Left lobe of liver (tissue), 2 donors: Measurements from ENCODE around the gene CNTN4. TPM values are rescaled to one million over a fixed set of nuclear protein-coding genes. Genes with fewer than 3 reads are reported as not detected.

ENCODE experiments used
- ATAC-seq: fragments of 200-7000 bp; cut with Tn5 transposase; one replicate; pipeline ENCODE4 v1.9.1; 2020; ENCODE audit warnings: mild to moderate bottlenecking, moderate library complexity
- DNase-seq: peaks from one replicate; pipeline ENCODE4 v3.0.0-alpha.2; 2020; ENCODE audit warnings: low spot score
- total RNA-seq: library from RNA; stranded (reverse); gene quantifications from one replicate; pipeline ENCODE4 v1.2.1, GENCODE V29; 2021
- donor health status: DM: no; HTN: no; CAD: no; lungs with moderate emphysema.
- donor health status: DM: no; HTN: yes; CAD: no.

Gene CNTN4
- total RNA-seq, 1 donor from 2014 or later, result 3.3 TPM

DNA sequence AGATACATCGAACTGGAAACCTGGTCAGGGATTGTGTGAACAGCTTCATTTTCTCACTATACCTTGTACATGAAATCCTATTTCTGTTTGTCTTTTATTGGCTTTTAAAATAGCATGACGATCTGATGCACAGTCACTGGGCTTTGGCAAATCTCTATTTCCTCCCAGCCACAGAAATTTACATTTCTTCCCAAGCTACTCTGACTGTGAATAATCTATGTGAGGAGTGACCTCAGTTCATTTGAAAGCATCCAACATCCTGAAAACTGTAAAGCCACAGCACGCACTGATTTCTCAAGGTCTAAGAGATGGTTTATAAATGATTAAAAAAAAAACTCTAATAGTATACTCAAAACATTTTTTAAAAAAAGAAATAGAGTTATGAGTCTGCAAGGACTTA, 561.2 kb downstream of the CNTN4 start:
- DNase-seq (no peak), ATAC-seq (no peak)

DNA sequence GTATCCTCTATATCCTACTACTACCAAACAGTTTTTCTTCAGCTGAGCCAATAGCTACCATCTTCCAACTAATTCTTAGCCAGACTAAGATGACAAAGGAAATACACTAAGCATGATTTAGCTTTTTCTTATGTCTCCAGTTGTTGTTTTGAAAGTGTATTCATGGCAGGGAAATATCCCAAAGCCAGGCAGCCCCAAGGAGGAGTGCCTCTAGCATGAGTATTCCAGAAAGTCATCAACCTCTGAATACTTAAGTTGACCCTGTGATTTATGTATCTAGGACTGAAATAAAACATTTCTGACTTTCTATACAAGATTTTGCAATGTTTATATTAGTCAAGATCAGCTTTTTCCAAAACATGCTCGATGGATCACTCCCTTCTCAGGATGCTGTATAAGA, 562.4 kb downstream of the CNTN4 start:
- ATAC-seq (no peak), DNase-seq (no peak)

DNA sequence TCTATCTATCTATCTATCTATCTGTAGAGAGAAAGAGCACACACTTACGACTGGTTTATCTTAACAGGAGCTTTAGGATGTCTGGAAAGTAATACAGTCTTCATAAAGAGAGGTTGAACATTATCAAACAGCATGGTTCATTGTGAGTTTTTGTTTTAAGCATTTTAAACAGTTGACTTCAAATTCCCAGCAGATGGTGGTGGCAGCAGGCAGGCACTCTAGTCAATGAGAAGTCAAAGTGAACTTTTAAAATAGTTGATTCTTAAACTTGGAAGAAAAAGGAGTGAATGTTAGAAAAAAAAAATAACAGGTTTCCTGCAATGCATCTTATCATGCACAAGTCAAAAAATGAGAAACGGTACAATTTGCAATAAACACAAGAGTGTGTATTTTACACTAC, 578.8 kb downstream of the CNTN4 start:
- DNase-seq, result no peak

DNA sequence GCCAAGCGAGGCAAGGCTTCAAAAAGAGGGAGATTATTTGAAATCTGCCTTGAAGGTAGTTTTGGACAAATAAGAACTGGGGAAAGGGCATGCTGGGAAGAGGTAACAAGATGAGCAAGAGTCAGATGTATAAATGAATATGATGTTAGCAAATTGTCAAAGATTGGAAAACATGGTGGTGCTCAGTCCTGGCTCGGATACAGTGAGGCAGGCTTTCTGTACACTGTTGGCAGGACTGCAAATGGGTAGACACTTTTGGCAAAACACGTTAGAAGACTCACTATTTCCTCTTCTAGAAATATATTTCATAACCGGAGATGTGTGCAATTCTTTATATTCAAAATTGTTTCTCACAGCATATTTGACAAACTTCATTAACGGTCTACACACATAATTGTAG, 581.6 kb downstream of the CNTN4 start:
- DNase-seq, result no peak
- no peak for ATAC-seq

More for the DNA sequence above, 578.8 kb downstream of the CNTN4 start:
- ATAC-seq, result no peak

DNA sequence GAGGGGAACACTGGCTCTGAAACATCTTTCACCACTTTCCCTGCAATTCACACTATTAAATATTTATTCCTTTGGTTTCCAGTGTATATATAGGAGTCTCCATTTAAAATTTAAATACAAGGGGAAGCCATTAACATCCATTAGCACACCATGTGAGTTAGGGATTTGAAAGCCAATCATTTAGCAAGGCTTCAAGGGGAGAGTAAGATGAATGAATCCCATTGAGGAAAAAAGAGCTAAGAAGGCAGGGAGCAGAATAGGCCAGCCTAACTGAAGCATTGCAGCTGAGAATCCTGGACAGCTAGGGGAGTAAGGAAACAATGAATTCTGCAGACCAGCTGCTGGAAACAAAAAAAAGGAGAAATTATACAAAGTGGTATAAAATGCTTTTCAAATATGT, 585.4 kb downstream of the CNTN4 start:
- ATAC-seq (no peak), DNase-seq (no peak)

DNA sequence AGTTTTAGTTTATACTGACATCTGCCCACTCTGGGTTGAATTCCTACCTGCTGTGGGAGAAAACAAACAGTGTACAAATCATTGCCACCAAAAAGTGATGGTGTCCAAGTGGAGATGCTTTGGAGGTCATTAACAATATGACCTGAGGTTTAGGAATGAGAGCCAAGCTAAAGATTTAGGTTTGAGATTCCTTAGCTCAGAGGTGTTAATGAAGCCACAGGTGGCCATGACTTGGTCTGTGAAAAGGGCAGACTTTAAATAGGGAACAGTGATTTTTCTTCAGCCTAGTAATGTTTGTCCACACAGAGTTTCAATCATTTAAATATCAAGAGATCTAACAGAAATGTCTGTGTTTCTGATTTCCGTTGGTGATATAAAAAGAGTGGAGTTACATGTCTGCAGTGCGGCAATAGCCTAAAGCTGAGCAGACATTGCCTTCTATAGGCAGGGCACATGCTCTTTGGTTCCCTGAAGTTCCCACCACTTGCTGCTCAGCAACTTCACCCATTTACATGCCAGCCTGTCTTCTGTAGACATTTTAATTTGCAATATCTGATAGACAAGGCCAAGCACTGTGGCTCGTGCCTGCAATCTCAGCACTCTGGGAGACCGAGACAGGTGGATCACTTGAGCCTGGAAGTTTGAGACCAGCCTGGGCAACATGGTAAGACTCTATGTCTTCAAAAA, 588.3 kb downstream of the CNTN4 start:
- ATAC-seq, result no peak

DNA sequence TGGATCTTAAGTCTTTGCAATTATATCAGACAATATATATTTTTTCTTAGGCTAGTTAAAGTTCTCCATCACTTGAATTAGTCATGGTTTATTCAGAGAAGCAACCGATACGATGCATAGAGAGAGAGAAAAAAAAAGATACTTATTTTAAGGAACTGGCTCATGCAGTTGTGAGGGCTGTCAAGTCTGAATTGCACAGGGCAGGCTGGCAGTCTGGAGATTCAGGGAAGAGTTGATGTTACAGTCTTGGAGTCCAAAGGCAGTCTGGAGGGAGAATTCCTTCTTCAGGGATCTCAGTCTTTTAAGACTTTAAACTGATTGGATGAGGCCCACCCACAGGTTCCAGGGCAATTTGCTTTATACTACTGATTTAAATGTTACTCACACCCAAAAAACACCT, 598.9 kb downstream of the CNTN4 start:
- DNase-seq, result no peak
- ATAC-seq, result no peak

More for the DNA sequence above, 588.3 kb downstream of the CNTN4 start:
- DNase-seq, result no peak

DNA sequence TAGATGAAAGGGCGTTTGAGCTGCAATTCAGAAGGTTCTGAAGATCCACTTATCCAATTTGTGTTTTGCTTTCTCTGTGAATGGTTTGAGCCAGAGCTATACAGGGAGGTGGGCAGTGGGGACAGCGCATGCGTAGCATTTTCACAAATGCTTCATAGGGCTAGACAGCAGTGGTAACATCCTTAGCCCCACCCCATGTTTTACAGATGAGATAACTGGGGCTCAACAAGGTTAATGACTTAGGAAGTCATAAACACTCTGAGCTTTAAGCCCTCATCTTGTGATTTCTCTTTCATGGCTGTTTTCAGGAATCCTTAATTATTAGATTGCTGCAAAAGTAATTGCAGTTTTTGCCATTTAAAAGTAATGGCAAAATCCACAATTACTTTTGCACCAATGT, 602.8 kb downstream of the CNTN4 start:
- DNase-seq, result no peak

DNA sequence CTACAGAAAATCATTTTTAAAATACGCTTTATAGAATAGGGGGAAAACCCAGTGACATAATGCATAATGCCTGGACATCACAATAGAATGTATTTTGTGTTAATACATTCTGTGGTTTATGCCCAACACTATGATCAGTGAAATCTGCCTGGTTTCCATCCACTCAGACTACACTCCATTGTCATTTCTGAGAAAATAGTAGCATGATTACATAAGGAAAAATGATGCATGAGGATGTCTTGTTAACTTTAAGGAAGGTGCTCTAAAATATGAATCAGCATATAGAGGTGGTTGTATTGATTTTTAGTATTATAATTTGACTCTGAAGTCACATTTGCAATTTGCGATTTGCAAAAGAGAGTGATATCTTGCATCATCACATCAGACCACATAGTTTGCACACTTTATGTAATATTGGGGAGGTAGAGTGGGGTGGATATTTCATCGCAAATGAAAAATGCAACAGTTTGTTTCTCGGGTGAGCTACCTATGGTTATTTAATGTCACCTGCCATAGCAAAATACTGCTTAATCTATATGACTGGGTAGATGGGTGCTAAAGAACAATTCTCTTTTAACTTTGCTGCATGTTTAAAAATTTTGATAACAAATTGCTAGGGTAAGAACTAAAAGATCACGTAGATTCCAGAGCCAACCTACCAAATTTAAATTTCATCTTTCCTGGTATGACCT, 607.6 kb downstream of the CNTN4 start:
- no peak for ATAC-seq
- no peak for DNase-seq

More for the DNA sequence above, 602.8 kb downstream of the CNTN4 start:
- ATAC-seq, result no peak

DNA sequence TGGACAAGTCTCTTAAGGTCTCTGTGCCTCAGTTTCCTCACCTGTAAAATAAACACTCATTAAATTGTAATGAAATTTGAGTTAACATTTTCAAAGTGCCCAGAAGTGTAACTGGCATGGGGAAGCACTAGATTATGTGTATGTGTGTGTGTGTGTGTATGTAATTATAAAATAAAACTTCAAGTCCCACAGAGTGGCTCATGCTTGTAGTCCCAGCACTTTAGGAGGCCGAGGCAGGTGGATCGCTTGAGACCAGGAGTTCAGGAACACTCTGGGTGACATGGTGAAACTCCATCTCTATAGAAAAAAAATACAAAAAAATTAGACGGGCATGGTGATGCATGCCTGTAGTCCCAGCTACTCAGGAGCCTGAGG, 608.2 kb downstream of the CNTN4 start:
- no peak for DNase-seq
- ATAC-seq, result no peak

DNA sequence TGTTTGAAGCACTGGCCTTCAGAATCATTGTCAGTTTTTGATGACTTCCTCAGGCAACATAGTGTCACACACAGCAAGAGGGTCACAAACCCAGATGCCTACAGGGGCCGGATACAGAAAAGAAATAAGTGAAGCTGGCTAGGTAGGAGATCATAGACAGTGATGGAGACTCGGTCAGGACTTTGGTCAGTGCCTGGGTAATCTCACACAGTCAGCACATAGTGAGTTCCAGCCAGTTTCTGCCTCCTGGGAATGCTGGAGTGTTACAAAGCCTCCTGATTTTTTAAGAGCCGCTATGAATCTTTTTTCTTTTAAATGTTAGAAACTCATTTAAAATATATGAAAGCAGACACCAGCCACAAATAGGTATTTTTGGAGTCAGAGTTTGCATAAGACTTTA, 612.4 kb downstream of the CNTN4 start:
- DNase-seq (no peak), ATAC-seq (no peak)

DNA sequence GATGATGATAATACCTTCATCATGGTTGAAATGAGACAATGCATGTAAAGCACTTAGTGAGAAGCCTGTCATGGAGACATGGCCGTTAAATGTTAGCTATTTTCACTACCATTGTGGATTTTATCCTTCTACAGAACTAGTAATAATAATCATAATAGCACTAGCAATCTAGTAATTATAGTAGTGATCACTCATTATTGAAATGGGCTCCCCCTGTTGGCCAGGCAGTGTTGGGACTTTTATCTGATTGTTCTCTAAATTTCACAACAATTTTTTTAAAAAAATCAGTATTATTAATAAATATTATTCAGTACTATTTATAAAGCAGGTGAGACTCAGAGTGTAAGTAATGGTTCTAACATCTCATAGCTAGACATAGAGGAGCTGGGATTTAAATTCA, 615.3 kb downstream of the CNTN4 start:
- DNase-seq (no peak), ATAC-seq (no peak)

DNA sequence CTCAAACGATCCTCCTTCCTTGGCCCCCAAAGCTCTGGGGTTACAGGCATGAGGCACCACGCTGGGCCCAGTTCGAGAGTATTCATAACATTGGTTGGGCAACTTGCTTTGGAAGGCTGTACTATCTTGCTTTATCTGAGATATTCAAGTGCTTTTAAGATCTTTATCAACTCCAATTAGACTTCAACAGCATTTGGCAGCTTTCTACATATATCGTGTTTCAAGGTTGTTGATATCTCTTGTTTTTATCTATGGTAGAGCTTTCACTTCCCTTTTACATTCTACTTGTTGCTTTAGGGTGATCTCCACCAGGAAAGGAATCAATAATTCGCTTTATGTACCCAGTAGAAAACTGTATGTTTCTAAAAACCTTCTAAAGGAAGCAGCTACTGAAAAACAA, 616.2 kb downstream of the CNTN4 start:
- ATAC-seq (no peak), DNase-seq (no peak)

DNA sequence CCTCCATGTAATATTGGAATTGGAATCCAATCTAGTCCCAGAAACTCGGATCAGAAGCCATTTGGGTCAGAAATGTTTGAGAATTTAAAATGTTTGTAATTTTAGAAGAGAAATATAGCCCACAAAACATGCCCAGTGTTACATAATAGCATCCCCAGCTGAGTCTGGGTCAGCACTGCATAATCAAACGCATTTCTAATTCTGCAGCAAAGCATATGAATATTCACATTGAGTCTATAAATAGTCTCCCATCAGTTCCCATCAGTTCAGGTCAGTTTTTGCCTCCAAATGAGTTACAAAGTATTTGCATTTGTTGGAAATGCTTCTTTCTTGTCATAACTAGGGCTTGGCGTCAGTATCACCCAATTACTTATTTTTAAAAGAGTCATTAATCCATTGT, 628.4 kb downstream of the CNTN4 start:
- DNase-seq (no peak), ATAC-seq (no peak)

DNA sequence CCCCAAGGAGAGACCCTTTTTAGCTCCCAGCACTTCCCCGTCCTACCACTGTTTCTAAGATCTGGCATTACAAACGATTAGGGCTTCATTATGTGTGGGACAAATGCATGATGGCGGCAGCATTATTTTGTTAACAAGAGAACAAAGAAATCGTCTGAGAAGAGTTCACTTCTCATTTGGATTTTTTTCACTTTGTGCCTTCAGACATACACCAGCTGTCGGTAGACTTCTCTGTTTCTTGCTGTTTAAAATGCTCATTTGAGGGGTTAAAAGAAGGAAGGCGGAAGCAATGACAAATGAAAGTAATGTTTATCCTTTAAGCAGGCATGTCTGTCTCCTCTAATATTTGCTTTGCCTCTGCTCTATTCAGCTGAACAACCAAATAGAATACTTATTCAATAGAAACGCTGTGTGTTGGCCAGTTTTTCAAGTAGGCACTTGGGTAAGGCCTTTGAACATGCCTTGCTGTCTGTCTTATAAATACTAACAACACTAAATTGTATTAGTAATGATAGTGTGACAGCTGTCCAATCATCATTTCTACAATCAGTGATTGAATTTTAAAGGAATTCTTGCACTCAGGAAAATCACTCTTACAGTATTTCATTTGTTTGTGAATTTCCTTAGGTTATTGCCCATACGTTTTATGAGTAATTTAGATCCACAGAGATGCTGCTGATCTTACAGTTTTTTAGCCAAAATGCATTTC, 629.1 kb downstream of the CNTN4 start:
- DNase-seq, result no peak
- no peak for ATAC-seq

DNA sequence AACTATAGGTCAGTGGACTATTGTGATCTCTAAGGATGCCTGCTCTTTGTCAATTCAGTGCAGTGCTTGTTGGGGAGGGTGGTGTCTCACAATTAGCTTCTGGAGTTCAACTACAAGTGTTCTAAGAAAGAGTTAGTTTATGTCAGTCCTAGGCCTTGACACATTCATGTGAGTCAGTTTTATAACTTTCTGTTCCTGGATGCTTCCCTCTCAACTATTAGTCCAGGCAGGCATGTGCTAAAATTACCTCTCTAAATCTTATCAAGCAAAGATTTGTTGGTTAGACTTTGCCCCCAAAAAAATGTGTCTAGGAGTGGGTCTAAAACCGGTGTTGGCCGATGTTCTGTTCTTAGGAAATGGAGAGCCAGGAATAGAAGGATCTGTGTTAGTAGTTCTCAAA, 633.2 kb downstream of the CNTN4 start:
- ATAC-seq, result no peak
- DNase-seq, result no peak

DNA sequence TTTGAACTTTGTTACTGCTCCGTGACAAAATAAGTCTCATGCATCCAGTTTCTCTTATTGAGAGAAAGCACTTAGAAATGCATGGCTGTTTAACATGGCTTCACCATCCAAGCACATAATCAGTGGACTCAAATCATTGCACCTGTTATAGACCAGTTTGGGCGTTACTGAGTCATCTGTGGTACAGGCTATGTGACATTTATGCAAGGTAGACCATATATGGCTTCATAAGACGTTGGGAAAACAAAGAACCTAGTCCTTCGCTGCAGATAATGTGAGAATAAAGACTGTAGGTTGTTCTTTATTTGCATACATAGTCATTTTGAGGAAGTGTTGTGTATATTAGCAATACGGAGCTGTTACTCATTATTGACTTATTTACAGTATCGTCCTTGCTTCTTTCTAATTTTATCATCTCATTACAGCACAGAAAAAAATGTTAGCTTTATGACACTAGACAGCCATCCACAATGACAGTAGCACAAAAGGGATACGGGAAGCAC, 636.8 kb downstream of the CNTN4 start:
- DNase-seq (no peak), ATAC-seq (no peak)

DNA sequence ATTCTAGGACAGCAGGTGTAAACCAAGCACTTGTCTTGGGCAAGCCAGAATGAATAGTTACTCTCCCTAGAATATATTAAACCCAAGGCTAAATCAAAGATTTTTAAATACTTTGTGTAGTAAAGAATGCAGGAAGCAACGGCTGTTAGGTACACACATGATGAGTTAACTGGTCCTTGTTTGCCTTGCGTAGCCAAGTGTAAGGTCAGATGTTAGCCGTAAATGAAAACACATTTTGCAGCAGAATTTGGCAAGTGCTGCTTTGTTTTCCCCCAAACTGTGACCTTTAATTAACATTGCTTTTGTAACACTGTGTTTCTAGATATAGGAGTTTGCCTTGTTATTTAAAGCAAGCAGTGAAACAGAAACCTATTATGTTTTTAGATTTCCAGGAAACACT, 642.9 kb downstream of the CNTN4 start:
- ATAC-seq (no peak), DNase-seq (no peak)

DNA sequence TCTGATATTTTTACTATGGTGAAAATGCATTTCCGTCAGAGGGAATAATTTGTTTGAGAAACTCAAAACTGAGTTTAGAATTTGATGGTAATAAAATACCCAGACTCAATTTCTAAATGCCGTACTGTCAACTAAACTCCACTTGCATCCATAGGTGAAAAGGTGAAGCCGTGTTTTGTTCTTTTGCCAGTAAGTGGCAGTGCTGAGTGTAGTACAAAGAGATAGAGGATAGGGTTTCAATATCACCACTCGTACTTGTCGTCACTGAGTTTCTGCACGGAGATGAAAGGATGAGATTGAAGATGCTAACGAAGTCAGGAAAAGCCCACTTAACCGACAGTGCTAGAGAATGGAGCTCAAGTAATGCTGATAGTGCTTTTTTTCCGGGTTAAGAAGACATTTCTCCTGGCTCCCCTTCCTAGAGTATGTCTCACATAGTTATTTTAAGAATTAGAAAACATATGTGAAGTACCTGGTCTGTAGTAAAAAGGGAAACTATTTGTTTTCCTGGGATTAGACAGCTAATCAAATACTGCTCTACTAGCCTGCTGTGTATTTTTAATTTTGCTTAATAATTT, 666.4 kb downstream of the CNTN4 start:
- ATAC-seq (peak; percentile 97), DNase-seq (no peak)

DNA sequence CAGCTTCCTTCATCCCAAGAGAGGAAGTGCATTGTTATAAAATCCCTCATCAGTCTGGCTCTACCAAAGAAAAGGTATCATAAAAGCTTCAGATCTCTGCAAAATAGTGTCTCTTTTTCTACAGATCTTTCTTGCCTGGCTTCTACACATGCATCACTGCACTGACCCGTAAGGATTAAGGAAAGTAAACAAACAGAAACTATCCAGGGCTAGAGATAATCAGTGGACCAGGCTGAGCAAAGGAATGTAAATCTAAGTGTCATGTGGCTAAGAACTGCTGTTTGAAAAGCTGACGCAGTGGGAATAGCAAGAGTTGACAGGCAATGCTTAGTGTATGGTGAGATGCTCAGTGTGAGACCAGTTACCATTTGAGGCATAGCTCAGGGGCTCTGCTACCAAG, 671.8 kb downstream of the CNTN4 start:
- ATAC-seq, result peak; percentile 26
- no peak for DNase-seq

DNA sequence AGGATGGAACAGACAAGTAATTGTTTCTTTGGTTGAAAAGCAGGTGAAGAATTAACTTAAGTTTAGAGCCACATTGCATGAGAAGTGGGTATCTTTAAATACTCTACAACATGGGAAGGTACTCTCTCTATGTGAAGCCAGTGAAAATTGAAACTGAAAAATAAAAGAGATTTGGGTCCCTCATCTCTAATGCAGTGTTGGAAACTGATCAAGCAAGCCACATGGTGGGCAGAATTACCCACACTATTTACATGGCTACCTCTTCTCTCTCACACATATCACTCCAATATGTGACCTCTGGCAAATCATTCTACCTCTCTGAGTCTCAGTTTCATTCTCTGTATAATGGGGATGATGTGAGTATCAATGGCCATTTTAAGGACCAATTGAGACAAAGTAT, 672.5 kb downstream of the CNTN4 start:
- ATAC-seq (no peak), DNase-seq (no peak)

DNA sequence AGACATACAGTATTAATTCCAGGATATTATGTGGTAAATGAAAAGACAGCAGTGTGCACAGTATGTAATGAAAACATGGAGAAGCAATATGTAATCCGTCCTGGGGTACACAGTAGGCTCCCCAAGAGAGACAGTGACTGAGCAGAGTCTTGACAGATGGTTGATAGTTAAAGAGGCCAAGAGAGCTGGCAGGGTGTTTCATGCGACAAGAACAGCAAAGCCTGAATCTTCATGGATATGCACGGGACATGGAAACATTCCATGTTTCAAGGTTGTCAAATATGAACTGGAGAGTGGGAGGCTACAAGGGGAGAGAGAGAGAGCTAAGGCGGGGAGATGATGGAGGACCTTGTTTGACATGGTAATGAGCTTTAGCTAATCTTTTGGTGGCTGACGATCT, 673.1 kb downstream of the CNTN4 start:
- ATAC-seq, result no peak
- no peak for DNase-seq
